Thoracic aorta (tissue), 2 donors: ENCODE results near the gene IP6K3. TPM values are rescaled to one million over a fixed set of nuclear protein-coding genes. Genes with fewer than 3 reads are reported as not detected.

ENCODE experiments used
- ATAC-seq: fragments of 150-250 bp; one replicate; pipeline ENCODE4 v1.8.0; 2017; ENCODE audit warnings: low read depth; ENCODE audit not compliant: insufficient number of reproducible peaks, low FRiP score
- DNase-seq: peaks from one replicate; pipeline ENCODE4 v3.0.0-alpha.2; 2020; ENCODE audit warnings: low spot score
- H3K27ac ChIP-seq, 2 donors: fragments of 200-600 bp; sonication (generic); 1 replicate in 1 of 2; 2 replicates in 1 of 2; pipeline ENCODE4 v1.5.1; 2016; ENCODE audit warnings: mild to moderate bottlenecking in 2 of 2, moderate library complexity in 2 of 2
- H3K27me3 ChIP-seq: fragments of 200-600 bp; sonication (generic); replicated peaks from 2 replicates; pipeline ENCODE4 v1.6.0; 2016; ENCODE audit warnings: mild to moderate bottlenecking; ENCODE audit not compliant: insufficient read depth
- H3K36me3 ChIP-seq: fragments of 200-600 bp; sonication (generic); one replicate; pipeline ENCODE4 v1.5.1; 2016
- H3K4me1 ChIP-seq, 2 donors: fragments of 200-600 bp; sonication (generic); 1 replicate in 1 of 2; 2 replicates in 1 of 2; pipeline versions ENCODE4 v1.5.1 to v1.6.0; 2016; ENCODE audit warnings: low read depth in 2 of 2, mild to moderate bottlenecking in 1 of 2; ENCODE audit not compliant: control insufficient read depth in 1 of 2
- H3K4me3 ChIP-seq: fragments of 200-600 bp; sonication (generic); 2 replicates; pipeline ENCODE4 v1.5.1; 2016; ENCODE audit warnings: mild to moderate bottlenecking
- H3K9me3 ChIP-seq: fragments of 200-600 bp; sonication (generic); 2 replicates; pipeline ENCODE4 v1.5.1; 2016
- total RNA-seq, 2 donors: library from RNA; depleted of rRNA; stranded (reverse); fragments of >200 nt; gene quantifications; one replicate each; pipeline versions ENCODE4 v1.1.0 to v1.2.3, GENCODE V29; 2016
- TF ChIP-seq, protein P1 (sequence below): fragments of 200-600 bp; sonication (generic); IDR thresholded peaks from one replicate; pipeline ENCODE4 v1.5.1; 2019; ENCODE audit warnings: antibody characterized with exemption

Gene IP6K3
- total RNA-seq, 2 donors from 2014 or later = 0.27 to 0.56 TPM

DNA sequence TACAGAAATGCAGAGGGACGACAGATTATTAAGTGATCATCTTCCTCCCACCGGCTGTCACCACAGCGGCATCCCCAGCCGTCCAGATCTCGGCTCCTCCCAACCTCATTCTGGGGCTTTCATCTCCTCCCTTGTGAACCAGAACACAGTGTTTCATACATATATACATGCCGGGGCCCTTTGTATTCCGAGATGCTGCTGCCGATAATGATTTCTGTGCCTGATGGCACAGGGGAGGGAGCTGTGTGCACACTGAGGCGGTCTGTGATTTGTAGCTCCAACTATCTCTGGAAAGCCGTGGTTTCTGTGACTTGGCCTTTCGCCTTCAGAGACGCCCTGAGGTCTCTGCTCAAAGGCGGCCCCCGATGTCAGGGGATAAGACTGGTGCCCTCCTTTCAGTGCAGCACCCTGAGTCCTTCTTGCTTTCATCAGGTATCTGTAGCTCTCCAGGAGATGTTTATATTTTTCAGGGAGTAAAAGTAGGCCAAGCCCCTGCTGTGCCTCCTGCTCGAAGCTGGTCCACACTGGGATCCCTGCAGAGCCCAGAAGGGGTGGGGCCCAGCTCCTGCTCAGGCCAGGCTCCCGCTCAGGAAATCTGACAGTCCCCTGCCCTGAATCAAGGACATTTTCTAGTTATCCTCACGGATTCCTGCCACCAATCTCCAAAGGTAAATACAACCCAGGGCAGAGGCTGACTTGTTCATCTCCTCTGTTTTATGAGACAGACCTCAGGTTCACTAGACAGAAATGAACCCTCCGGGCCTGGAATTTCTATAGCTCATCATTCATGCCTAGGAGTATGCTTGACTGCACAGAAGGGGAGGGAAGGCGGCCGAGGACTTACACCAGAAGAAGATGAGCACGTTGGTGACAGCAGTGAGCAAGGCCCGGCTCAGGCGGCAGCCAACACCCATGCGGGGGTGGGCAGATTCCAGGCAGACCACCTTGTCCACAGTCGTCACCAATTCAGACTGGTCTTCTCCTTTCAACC lies 31.0 kb upstream of the IP6K3 start:
- ATAC-seq = no peak
- no peak overlapping the region for H3K4me3 ChIP-seq
- DNase-seq = no peak
- H3K36me3 ChIP-seq = peaks cover 77% of the 10 kb centered on the region
- TF ChIP-seq, protein P1, sequence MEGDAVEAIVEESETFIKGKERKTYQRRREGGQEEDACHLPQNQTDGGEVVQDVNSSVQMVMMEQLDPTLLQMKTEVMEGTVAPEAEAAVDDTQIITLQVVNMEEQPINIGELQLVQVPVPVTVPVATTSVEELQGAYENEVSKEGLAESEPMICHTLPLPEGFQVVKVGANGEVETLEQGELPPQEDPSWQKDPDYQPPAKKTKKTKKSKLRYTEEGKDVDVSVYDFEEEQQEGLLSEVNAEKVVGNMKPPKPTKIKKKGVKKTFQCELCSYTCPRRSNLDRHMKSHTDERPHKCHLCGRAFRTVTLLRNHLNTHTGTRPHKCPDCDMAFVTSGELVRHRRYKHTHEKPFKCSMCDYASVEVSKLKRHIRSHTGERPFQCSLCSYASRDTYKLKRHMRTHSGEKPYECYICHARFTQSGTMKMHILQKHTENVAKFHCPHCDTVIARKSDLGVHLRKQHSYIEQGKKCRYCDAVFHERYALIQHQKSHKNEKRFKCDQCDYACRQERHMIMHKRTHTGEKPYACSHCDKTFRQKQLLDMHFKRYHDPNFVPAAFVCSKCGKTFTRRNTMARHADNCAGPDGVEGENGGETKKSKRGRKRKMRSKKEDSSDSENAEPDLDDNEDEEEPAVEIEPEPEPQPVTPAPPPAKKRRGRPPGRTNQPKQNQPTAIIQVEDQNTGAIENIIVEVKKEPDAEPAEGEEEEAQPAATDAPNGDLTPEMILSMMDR = no peak
- H3K9me3 ChIP-seq = no peaks in the 10 kb centered on the region
- no peak overlapping the region for H3K27ac ChIP-seq
- H3K4me1 ChIP-seq = peaks cover 5 to 17% of the 10 kb centered on the region in 2 donors
- H3K27me3 ChIP-seq = no peaks in the 10 kb centered on the region

DNA sequence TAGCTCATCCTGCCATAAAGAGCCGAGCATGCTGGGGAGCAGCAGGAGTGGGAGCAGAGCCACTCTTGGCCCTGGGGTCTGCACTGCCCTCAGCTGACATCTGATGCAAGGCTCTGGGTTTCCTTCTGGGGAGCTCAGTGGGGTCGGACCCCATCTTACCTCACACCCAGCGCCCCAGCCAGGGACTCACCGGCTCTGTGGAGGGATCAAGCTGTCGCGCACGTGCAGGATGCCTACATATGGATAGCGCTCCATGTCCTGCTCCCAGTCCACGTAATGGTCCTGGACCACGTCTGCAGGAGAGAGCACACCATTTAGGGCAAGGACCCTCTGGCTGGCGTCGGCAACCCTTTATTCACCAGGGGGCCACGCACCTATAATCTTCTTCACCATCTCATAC lies 30.1 kb upstream of the IP6K3 start:
- H3K9me3 ChIP-seq = no peaks in the 10 kb centered on the region
- no peak overlapping the region for H3K4me3 ChIP-seq
- peaks cover 75% of the 10 kb centered on the region for H3K36me3 ChIP-seq
- H3K4me1 ChIP-seq = peaks cover 10 to 25% of the 10 kb centered on the region in 2 donors
- DNase-seq (no peak), ATAC-seq (no peak)
- no peaks in the 10 kb centered on the region for H3K27me3 ChIP-seq
- no peak overlapping the region for H3K27ac ChIP-seq
- TF ChIP-seq, protein P1 = no peak

DNA sequence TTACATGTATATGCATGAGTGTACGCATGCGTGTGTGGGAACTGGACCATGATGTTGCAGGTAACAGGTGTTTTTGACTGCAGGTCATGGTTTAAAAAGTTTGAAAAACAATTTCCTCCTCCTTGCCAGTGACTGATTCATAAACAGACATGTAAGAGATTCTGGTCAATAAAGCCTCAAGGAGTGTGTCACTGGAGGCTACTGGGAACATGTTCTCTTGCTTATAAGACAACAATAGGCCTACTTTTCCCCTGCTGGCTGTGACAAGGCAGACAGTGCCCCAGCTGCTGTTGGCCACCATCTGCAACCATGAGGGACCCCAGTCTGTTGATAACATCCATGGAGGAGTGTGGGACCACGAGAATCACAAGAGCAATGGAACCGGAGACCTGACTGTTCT lies 29.5 kb upstream of the IP6K3 start:
- H3K4me3 ChIP-seq = no peak overlapping the region
- ATAC-seq (no peak), DNase-seq (no peak)
- no peaks in the 10 kb centered on the region for H3K27me3 ChIP-seq
- H3K27ac ChIP-seq = no peak overlapping the region
- peaks cover 7 to 25% of the 10 kb centered on the region in 2 donors for H3K4me1 ChIP-seq
- H3K9me3 ChIP-seq = no peaks in the 10 kb centered on the region
- peaks cover 75% of the 10 kb centered on the region for H3K36me3 ChIP-seq
- TF ChIP-seq, protein P1 = no peak

DNA sequence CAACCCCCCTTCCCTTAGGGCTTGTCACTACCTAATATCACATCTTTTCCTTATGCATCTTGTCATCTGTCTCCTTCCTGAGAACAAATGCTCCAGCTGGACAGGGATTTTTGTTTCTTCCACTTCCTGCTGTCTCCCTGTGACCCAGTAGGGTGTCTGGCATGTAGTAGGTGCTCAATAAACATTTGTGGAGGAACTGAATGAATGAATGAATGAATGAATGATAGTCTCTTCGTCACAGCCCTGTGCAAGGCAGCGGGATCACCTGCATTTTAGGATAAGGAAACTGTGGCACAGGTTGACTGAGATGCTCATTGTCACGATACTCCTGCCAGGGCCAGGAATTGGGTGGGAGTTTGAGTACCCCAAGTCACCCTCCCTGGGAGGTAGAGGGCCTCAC lies 28.1 kb upstream of the IP6K3 start:
- H3K27ac ChIP-seq = no peak overlapping the region
- H3K36me3 ChIP-seq = peaks cover 64% of the 10 kb centered on the region
- H3K27me3 ChIP-seq = no peaks in the 10 kb centered on the region
- H3K4me3 ChIP-seq = no peak overlapping the region
- H3K9me3 ChIP-seq = no peaks in the 10 kb centered on the region
- peaks cover 19 to 37% of the 10 kb centered on the region in 2 donors for H3K4me1 ChIP-seq
- DNase-seq (no peak), ATAC-seq (no peak)
- TF ChIP-seq, protein P1 = no peak

DNA sequence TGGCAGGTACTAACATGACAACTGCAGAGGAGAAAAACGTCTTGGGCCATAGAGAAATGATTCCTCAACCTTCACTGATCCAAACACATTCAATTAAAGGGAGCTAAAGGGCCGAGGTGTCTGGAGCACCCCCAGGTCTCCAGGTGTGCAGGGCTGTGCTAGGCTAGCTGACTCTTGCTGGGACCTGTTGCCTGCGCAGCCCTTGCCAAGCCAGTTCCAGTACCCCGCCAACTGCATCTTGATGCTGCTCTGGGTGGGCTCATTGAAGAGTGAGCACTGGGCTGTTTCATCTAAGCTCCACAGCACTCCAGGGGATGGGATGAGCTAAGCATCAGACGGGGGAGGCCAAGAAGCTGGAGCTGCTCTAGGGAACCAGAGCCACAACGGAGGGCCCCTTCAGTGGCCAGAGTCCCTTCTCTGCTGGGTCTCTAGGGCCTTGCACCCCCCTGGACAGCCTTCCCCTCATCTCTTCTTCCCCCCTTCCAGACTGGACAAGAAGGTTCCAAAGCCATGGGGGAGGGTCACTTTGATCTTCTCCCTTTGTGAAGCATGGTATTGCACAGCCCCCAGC lies 26.3 kb upstream of the IP6K3 start:
- Histone ChIP-seq H3K9me3 (no peaks in the 10 kb centered on the region), H3K36me3 (peaks cover 46% of the 10 kb centered on the region), H3K27ac (peak overlapping the region; percentile 10 to 83)

More for the DNA sequence above, 26.3 kb upstream of the IP6K3 start:
- Histone ChIP-seq H3K4me1 (peaks cover 19 to 54% of the 10 kb centered on the region in 2 donors), H3K27me3 (no peaks in the 10 kb centered on the region), H3K4me3 (no peak overlapping the region)
- DNase-seq (no peak), ATAC-seq (no peak)
- TF ChIP-seq, protein P1 = no peak
